GM23338 (cell line): ENCODE measurements around the gene CLIP1. TPM values are rescaled to one million over a fixed set of nuclear protein-coding genes. Genes with fewer than 3 reads are reported as not detected.

Experiments
- ATAC-seq: fragments of 200-7000 bp; cut with Tn5 transposase; 3 replicates; pipeline ENCODE4 v1.9.1; 2020
- DNase-seq: peaks from one replicate; pipeline ENCODE4 v3.0.0-alpha.2; 2015; ENCODE audit warnings: low spot score
- H2AFZ ChIP-seq: fragments of 200-600 bp; sonication (generic); 2 replicates; pipeline ENCODE4 v1.8.0; 2016; ENCODE audit warnings: antibody characterized with exemption, mild to moderate bottlenecking, moderate library complexity
- H3F3A ChIP-seq: fragments of 200-600 bp; sonication (generic); replicated peaks from 2 replicates; pipeline ENCODE4 v1.8.0; 2017; ENCODE audit warnings: antibody characterized with exemption, mixed run types, low read depth
- H3K27ac ChIP-seq: fragments of 200-600 bp; sonication (generic); 2 replicates; pipeline ENCODE4 v1.6.1; 2016; ENCODE audit warnings: low read depth
- H3K27me3 ChIP-seq: fragments of 200-600 bp; sonication (generic); 2 replicates; pipeline ENCODE4 v1.8.0; 2016; ENCODE audit warnings: mild to moderate bottlenecking, mixed run types, moderate library complexity; ENCODE audit not compliant: insufficient read depth
- H3K36me3 ChIP-seq: fragments of 200-600 bp; sonication (generic); 2 replicates; pipeline ENCODE4 v1.8.0; 2016; ENCODE audit warnings: mild to moderate bottlenecking; ENCODE audit not compliant: insufficient read depth
- H3K4me1 ChIP-seq: fragments of 200-600 bp; sonication (generic); 2 replicates; pipeline ENCODE4 v1.8.0; 2016; ENCODE audit warnings: mild to moderate bottlenecking, moderate library complexity; ENCODE audit not compliant: insufficient read depth
- H3K4me2 ChIP-seq: fragments of 200-600 bp; sonication (generic); 2 replicates; pipeline ENCODE4 v1.7.1; 2017; ENCODE audit warnings: mixed run types
- H3K4me3 ChIP-seq: fragments of 200-600 bp; sonication (generic); 2 replicates; pipeline ENCODE4 v1.6.1; 2016; ENCODE audit warnings: mixed run types
- H3K79me2 ChIP-seq: fragments of 200-600 bp; sonication (generic); replicated peaks from 2 replicates; pipeline ENCODE4 v1.8.0; 2017; ENCODE audit warnings: mild to moderate bottlenecking; ENCODE audit not compliant: insufficient read depth
- H3K9me2 ChIP-seq: fragments of 200-600 bp; sonication (generic); 2 replicates; pipeline ENCODE4 v1.8.0; 2017; ENCODE audit not compliant: insufficient read depth
- H4K20me1 ChIP-seq: fragments of 200-600 bp; sonication (generic); replicated peaks from 2 replicates; pipeline ENCODE4 v1.8.0; 2017; ENCODE audit warnings: mild to moderate bottlenecking; ENCODE audit not compliant: insufficient read depth
- H3K27ac Mint-ChIP-seq: 2 replicates; pipeline ENCODE4 v1.8.0; 2020; ENCODE audit warnings: inconsistent platforms, mild to moderate bottlenecking, moderate library complexity, mixed read lengths
- H3K27me3 Mint-ChIP-seq: 3 replicates; pipeline ENCODE4 v1.8.0; 2022; ENCODE audit warnings: low read depth, mild to moderate bottlenecking, moderate library complexity, mixed read lengths, inconsistent platforms; ENCODE audit not compliant: insufficient read depth, poor library complexity
- H3K36me3 Mint-ChIP-seq: 3 replicates; pipeline ENCODE4 v1.8.0; 2021; ENCODE audit warnings: low read depth, mild to moderate bottlenecking, inconsistent platforms, moderate library complexity, mixed read lengths
- H3K4me1 Mint-ChIP-seq: 3 replicates; pipeline ENCODE4 v1.8.0; 2020; ENCODE audit warnings: mild to moderate bottlenecking, inconsistent platforms, mixed read lengths
- H3K4me3 Mint-ChIP-seq: 3 replicates; pipeline ENCODE4 v1.8.0; 2021; ENCODE audit warnings: moderate library complexity, mild to moderate bottlenecking, inconsistent platforms, mixed read lengths
- H3K9me3 Mint-ChIP-seq: 3 replicates; pipeline ENCODE4 v1.8.0; 2020; ENCODE audit warnings: moderate library complexity, mild to moderate bottlenecking, inconsistent platforms, mixed read lengths
- CTCF ChIP-seq, 2 experiments: fragments of 200-600 bp in 1 of 2; sonication (generic) in 1 of 2; conservative IDR thresholded peaks; 2 replicates each; pipeline versions ENCODE4 v1.5.1 to v1.6.1; 2016 to 2017; ENCODE audit warnings: antibody characterized with exemption in 2 of 2, low read depth in 2 of 2, mild to moderate bottlenecking in 2 of 2, moderate library complexity in 1 of 2
- EZH2 ChIP-seq: fragments of 200-600 bp; sonication (generic); IDR thresholded peaks from one replicate; pipeline ENCODE4 v1.8.0; 2017; ENCODE audit warnings: antibody characterized with exemption, mild to moderate bottlenecking, low read depth; ENCODE audit not compliant: unreplicated experiment
- NANOG ChIP-seq: IDR thresholded peaks from 2 replicates; pipeline ENCODE4 v1.6.1; 2016; ENCODE audit warnings: antibody characterized with exemption, borderline replicate concordance
- ZNF331 ChIP-seq: fragments of 250-450 bp; sonication (Bioruptor Pico); IDR thresholded peaks from 2 replicates; pipeline ENCODE4 v1.5.0; 2020; ENCODE audit warnings: low read depth, mild to moderate bottlenecking, moderate library complexity
- ZNF462 ChIP-seq: fragments of 250-450 bp; sonication (Bioruptor Pico); IDR thresholded peaks from 2 replicates; pipeline ENCODE4 v1.5.0; 2020; ENCODE audit warnings: mild to moderate bottlenecking, moderate library complexity
- polyA plus RNA-seq: library from polyadenylated mRNA; unstranded; fragments of >200 nt; fragmentation: Nextera tagmentation; extraction: Ambion mirVana; gene quantifications from 2 replicates; pipeline ENCODE4 v1.2.1, GENCODE V29; 2016
- total RNA-seq: library from RNA; depleted of rRNA; stranded (reverse); fragments of >200 nt; shearing (Covaris generic); gene quantifications from 2 replicates; pipeline ENCODE4 v1.2.3, GENCODE V29; 2014

The CLIP1 gene
- total and polyA plus RNA-seq, 2 experiments from 2014 or later = 11.5 to 21.1 TPM

GRCh38 chr12:122457627-122458026 lies 35.2 kb upstream of the CLIP1 start:
- Histone ChIP-seq H3K4me1 (no peaks in the 10 kb centered on the region), H2AFZ (0 out of 2 replicates have a peak overlapping the region, but pooled peaks have one; percentile 43), H3K36me3 (no peaks in the 10 kb centered on the region), H3K4me3 (no peak overlapping the region), H3K27me3 (no peaks in the 10 kb centered on the region), H3K79me2 (no peaks in the 10 kb centered on the region), H3F3A (no peaks in the 10 kb centered on the region), H3K4me2 (no peak overlapping the region), H3K9me2 (no peaks in the 10 kb centered on the region), H4K20me1 (no peaks in the 10 kb centered on the region), H3K27ac (no peak overlapping the region)
- Mint-ChIP-seq H3K36me3 (no peaks in the 10 kb centered on the region), H3K27me3 (peaks cover 3% of the 10 kb centered on the region), H3K9me3 (no peaks in the 10 kb centered on the region), H3K4me3 (no peak overlapping the region), H3K27ac (no peak overlapping the region), H3K4me1 (no peaks in the 10 kb centered on the region)
- TF ChIP-seq EZH2 (no peak), ZNF331 (CRISPR knock-in tag) (no peak), ZNF462 (CRISPR knock-in tag) (no peak), CTCF (conservative IDR thresholded peaks at IDR 0.05; ENCODE audit: low read depth in 2 of 2) (no peak), NANOG (no peak)
- DNase-seq = no peak
- ATAC-seq = no peak
